ENCODE measurements around the gene PRKAG2.

PRKAG2 gene

GRCh38 chr7:151524845-151525244 is 352.1 kb downstream of the PRKAG2 start:
- DNase-seq: no peak

DNA sequence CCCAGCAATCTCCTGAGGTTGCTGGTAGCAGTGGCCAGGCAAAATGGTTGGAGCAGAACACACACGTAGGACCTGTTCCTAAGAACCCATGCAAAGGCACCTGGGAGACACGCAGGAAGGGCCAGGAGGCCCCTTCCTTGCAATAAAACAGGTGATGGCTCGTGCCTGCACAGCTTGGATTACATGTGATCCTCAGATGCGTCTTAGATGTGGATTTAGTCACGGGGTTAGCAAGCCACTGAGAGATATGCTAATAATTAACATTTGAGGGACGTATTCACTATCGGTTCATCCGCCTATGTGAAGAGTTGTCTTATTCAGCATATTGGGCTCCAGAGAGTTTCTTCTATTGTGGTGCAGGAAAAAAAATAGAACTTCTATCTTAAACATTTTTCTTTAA is 352.6 kb downstream of the PRKAG2 start:
- DNase-seq: no peak

- DNase-seq: peak; percentile 63 to 68
Measured at GRCh38 chr7:151520419-151521261, 356.3 kb downstream of the PRKAG2 start.

DNA sequence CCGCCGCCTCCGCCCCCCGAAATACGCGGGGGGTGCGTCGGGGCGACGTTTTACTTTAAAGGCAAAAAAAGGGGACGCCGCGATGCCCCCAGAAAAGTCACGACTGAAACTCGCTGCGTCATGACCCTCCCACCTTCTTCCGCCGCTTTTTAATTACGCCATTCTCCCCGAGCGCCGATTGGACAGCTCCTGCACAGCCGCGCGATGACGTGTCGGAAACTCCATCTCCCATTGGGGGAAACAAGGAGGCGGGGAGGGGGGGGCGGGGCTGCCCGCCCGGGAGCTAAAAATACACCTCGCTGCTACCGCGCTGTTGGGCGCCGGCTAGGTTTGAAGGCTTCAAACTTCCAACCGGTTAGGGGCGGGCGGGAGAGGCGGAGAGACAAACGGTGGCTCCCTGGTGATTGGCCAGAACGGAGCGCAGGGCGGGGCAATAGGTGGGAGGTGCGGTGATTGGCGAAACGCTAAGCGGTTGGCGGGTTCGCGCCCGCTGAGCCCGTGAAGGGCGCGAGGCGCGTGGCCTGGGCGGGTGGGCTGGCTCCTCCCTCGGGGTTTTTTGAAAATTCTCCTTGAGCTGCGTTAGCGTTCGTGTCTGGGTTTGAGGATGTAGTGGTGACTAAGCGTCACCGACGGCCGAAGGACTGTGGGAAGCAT is 357.0 kb downstream of the PRKAG2 start, which contains the start of gene RHEB:
TSS of gene RHEB (minus strand) at position 131 of the 654 bp plus-strand sequence. CDS start 384 bp downstream, outside the sequence.
- peak; percentile 99 for DNase-seq

- DNase-seq: peak; percentile 71 to 80
Measured at GRCh38 chr7:151518947-151519764, 357.8 kb downstream of the PRKAG2 start.

- peak; percentile 75 to 79 for DNase-seq
Measured at GRCh38 chr7:151518105-151518946, 358.6 kb downstream of the PRKAG2 start.

GRCh38 chr7:151517601-151518104 is 359.3 kb downstream of the PRKAG2 start:
- DNase-seq: no peak

DNA sequence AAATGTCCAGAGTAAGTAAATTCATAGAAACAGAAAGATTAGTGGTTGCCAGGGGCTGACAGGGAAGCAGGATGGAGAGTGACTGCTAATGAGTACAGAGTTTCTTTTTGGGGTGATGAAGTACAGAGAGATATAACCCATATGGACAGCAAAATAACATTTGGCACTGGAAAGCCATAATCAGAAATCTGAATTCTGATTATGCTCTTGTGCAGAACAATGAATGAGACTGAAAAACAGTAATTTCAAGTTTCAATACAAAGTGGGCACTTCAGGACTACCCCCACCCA is 361.7 kb downstream of the PRKAG2 start:
- DNase-seq: no peak

DNA sequence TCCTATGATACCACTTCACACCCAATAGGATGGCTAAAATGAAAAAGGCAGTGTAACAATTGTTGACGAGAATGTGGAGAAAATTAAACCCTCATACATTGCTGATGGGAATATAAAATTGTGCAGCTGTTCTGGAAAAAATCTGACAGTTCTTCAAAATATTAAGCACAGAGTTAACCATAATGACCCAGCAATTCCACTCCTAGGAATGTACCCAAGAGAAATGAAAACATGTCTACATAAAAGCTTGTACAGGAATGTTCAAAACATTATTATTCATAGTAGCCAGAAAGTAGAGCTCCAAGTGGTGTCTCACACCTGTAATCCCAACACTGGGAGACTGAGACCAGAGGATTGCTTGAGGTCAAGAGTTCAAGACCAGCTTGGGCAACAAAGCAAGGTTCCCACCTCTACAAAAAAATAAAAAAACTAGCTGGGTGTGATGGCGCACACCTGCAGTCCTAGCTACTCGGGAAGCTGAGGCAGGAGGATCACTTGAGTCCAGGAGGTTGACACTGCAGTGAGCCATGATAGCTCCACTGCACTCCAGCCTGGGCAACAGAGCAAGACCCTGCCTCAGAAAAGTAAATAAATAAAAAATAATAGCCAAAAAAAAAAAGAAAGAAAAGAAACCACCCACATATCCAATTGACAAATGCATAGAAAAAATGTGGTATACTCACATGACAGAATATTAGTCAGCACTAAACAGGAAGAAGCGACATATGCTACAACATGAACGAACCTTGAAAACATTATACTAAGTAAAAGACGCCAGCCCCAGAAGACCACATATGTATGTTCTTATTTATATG is 362.2 kb downstream of the PRKAG2 start:
- no peak for DNase-seq

DNA sequence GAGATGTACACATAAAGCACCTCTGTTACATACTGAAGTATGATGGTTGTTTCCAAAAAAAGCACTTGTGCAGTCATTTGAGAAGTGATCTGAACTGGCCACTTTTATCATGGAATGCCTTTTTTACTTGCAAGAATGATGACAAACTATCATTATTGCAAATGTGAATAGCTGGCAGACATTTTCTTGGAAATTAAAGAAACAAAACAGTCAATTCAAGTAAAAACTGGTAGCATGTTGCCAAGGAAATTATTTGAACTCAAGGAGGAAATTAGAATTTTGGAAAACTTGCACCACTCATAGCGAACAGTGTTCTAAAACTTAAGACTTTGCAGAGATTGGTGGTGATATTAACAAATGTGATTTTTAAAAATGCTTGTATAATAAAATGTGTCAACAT is 363.8 kb downstream of the PRKAG2 start:
- DNase-seq: no peak

DNA sequence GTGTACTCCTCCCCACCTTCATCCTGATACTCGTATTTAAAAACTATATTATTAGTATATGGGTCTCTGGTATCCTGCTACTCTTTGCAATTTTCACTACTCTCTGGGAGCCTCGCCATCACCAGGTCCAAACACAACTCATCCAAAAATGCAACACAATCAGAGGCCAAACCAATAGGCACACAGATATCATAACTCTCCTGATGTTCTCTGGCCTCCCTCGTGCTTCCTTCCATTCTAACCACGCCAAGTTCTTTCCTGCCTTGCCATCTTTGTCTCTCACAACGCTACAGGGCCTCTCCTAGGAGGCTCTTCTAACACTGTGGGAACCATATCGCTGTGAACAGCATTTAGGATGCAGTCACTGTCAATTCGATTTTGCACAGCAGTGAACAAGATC is 364.6 kb downstream of the PRKAG2 start:
- no peak for DNase-seq

GRCh38 chr7:151511946-151512345 is 365.0 kb downstream of the PRKAG2 start:
- no peak for DNase-seq

- DNase-seq: no peak
Measured at GRCh38 chr7:151511270-151511669, 365.6 kb downstream of the PRKAG2 start.

DNA sequence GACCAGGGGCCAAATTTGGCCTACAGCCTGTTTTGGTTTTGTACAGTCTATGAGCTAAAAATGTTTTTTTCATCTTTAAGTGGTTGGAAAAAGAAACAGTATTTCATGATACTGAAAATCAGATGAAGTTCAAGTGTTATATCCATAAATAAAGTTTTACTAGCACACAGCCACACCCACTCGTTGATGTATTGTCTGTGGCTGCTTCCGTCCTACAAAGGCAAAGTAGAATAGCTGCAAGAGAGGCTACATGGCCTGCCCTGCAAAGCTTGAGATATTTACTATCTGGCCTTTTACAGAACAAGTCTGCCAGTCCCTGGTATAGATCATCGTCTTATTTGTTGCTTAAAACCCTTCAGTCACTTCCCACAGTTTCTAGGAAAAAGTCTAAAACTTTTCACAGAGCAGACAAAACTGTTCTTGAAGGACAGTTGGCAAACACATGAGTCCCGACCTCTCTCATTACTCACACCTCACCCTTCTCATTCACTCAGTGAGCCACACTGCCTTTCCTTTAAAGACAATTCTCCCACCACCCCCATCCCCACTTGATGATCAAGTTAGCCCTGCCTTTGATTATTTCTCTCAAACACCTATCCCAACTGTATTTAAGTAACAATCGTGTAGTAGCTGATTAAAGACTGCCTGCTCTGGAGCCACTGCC is 367.1 kb downstream of the PRKAG2 start:
- no peak for DNase-seq

DNA sequence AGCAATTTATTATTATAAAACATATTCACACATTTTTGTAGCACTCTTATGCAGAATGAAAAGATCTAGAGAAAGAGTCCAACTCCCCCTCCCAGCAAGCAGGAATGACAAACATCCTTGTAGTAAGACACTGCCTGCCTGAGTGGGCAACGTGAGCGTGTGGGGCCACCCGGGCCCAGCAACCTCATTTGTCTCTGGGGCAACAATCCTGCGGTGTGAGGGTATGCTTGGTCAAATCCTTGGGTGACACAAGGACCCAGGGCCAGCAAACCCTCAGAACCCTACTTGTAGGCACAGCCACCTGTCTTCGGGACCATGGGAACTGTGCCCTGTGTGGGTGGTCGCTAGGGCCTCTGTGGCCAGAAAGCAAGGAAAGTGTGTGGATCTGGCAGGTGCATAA is 367.9 kb downstream of the PRKAG2 start:
- DNase-seq: no peak

- no peak for DNase-seq
Measured at GRCh38 chr7:151507806-151508205, 369.1 kb downstream of the PRKAG2 start.

- no peak for DNase-seq
Measured at GRCh38 chr7:151506901-151507382, 370.0 kb downstream of the PRKAG2 start.

Data from activated T-cell treated with anti-CD3 and anti-CD28 coated beads, Interleukin-2, amount 50 U/mL, for 48 hours (primary cell).